ENCODE data around the gene ADAMTS2.

Gene ADAMTS2

GRCh38 chr5:179301376-179301775, 43.9 kb downstream of the ADAMTS2 start:
- H3K4me1 ChIP-seq (ENCODE audit: insufficient read depth, low read length) = no peaks in the 10 kb centered on the region
- no peak for TF ChIP-seq EZH2 (IDR thresholded peaks at IDR 0.05; ENCODE audit: borderline replicate concordance, low read depth, low read length, severe bottlenecking)
- TF ChIP-seq, protein P1, sequence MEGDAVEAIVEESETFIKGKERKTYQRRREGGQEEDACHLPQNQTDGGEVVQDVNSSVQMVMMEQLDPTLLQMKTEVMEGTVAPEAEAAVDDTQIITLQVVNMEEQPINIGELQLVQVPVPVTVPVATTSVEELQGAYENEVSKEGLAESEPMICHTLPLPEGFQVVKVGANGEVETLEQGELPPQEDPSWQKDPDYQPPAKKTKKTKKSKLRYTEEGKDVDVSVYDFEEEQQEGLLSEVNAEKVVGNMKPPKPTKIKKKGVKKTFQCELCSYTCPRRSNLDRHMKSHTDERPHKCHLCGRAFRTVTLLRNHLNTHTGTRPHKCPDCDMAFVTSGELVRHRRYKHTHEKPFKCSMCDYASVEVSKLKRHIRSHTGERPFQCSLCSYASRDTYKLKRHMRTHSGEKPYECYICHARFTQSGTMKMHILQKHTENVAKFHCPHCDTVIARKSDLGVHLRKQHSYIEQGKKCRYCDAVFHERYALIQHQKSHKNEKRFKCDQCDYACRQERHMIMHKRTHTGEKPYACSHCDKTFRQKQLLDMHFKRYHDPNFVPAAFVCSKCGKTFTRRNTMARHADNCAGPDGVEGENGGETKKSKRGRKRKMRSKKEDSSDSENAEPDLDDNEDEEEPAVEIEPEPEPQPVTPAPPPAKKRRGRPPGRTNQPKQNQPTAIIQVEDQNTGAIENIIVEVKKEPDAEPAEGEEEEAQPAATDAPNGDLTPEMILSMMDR (IDR thresholded peaks at IDR 0.05; ENCODE audit: borderline replicate concordance, extremely low read depth, low read length, poor library complexity, severe bottlenecking) = no peak
- no peaks in the 10 kb centered on the region for H3K79me2 ChIP-seq (ENCODE audit: insufficient read depth, low read length)
- H3K4me2 ChIP-seq (ENCODE audit: insufficient read depth, low read length) = no peak overlapping the region
- peaks cover 6% of the 10 kb centered on the region for H3K9me3 ChIP-seq (ENCODE audit: insufficient read depth, low read length, severe bottlenecking)
- no peak overlapping the region for H3K4me3 ChIP-seq (ENCODE audit: low read depth in 1 of 2, low read length in 2 of 2)
- H2AFZ ChIP-seq (ENCODE audit: low read depth, low read length) = no peak overlapping the region
- no peaks in the 10 kb centered on the region for H4K20me1 ChIP-seq (ENCODE audit: insufficient read depth, low read length)
- H3K9ac ChIP-seq (ENCODE audit: low read depth, low read length) = no peak overlapping the region
- H3K27me3 ChIP-seq (ENCODE audit: insufficient read depth, low read length, poor library complexity) = no peaks in the 10 kb centered on the region
- ATAC-seq (ENCODE audit: insufficient read depth, low read depth) (no peak), DNase-seq (no peak)
- H3K27ac ChIP-seq (ENCODE audit: low read length) = no peak overlapping the region
- no peaks in the 10 kb centered on the region for H3K36me3 ChIP-seq (ENCODE audit: insufficient read depth, low read length)

DNA sequence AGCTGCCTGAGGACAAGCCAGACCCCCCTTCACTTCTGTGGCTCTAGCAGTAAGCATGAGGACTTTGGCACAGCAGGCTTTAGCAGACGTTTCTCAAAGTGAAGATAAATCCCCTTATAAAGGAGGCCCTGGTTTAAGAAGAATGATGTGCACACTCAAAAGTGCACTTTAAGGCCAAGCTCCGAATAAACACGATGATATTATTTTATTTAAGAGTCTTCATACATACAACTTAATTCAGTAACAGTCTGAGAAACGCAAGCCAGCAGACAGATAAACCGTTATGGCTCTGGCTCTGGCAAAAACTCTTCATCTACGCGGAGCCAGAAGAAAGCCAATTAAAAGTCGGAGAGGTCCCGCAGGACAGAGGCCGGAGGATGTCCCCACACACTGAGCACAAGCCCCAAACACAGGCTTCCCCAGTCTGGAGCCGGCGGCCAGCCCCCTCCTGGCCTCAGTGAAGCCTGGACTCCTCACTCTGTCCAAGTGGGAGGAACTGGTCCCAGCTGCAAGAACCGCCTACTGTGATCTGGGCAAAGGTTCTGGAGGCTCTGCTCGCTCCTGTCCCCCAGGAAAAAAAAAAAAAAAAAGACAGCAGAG, 44.6 kb downstream of the ADAMTS2 start:
- H3K27me3 ChIP-seq (ENCODE audit: insufficient read depth, low read length, poor library complexity) = no peaks in the 10 kb centered on the region
- H3K9me3 ChIP-seq (ENCODE audit: insufficient read depth, low read length, severe bottlenecking) = peaks cover 6% of the 10 kb centered on the region
- TF ChIP-seq, protein P1 (IDR thresholded peaks at IDR 0.05; ENCODE audit: borderline replicate concordance, extremely low read depth, low read length, poor library complexity, severe bottlenecking) = no peak
- TF ChIP-seq EZH2 (IDR thresholded peaks at IDR 0.05; ENCODE audit: borderline replicate concordance, low read depth, low read length, severe bottlenecking) = no peak
- H3K4me1 ChIP-seq (ENCODE audit: insufficient read depth, low read length) = no peaks in the 10 kb centered on the region
- H2AFZ ChIP-seq (ENCODE audit: low read depth, low read length) = no peak overlapping the region
- H3K9ac ChIP-seq (ENCODE audit: low read depth, low read length) = no peak overlapping the region
- H3K79me2 ChIP-seq (ENCODE audit: insufficient read depth, low read length) = no peaks in the 10 kb centered on the region
- no peaks in the 10 kb centered on the region for H4K20me1 ChIP-seq (ENCODE audit: insufficient read depth, low read length)
- H3K36me3 ChIP-seq (ENCODE audit: insufficient read depth, low read length) = no peaks in the 10 kb centered on the region
- no peak overlapping the region for H3K4me2 ChIP-seq (ENCODE audit: insufficient read depth, low read length)
- no peak for ATAC-seq (ENCODE audit: insufficient read depth, low read depth)
- DNase-seq = no peak
- no peak overlapping the region for H3K4me3 ChIP-seq (ENCODE audit: low read depth in 1 of 2, low read length in 2 of 2)
- no peak overlapping the region for H3K27ac ChIP-seq (ENCODE audit: low read length)

- Histone ChIP-seq H3K79me2 (ENCODE audit: insufficient read depth, low read length) (no peaks in the 10 kb centered on the region), H3K9me3 (ENCODE audit: insufficient read depth, low read length, severe bottlenecking) (no peaks in the 10 kb centered on the region)
- no peak for ATAC-seq (ENCODE audit: insufficient read depth, low read depth)
Observed at GRCh38 chr5:179298181-179298993, 46.9 kb downstream of the ADAMTS2 start.

More at GRCh38 chr5:179298181-179298993, 46.9 kb downstream of the ADAMTS2 start:
- Histone ChIP-seq H3K4me3 (ENCODE audit: low read depth in 1 of 2, low read length in 2 of 2) (no peak overlapping the region), H3K4me2 (ENCODE audit: insufficient read depth, low read length) (no peak overlapping the region), H3K4me1 (ENCODE audit: insufficient read depth, low read length) (no peaks in the 10 kb centered on the region), H3K27ac (ENCODE audit: low read length) (no peak overlapping the region), H3K9ac (ENCODE audit: low read depth, low read length) (no peak overlapping the region), H3K36me3 (ENCODE audit: insufficient read depth, low read length) (no peaks in the 10 kb centered on the region), H3K27me3 (ENCODE audit: insufficient read depth, low read length, poor library complexity) (no peaks in the 10 kb centered on the region), H2AFZ (ENCODE audit: low read depth, low read length) (no peak overlapping the region), H4K20me1 (ENCODE audit: insufficient read depth, low read length) (no peaks in the 10 kb centered on the region)
- TF ChIP-seq, protein P1 (IDR thresholded peaks at IDR 0.05; ENCODE audit: borderline replicate concordance, extremely low read depth, low read length, poor library complexity, severe bottlenecking) = no peak
- TF ChIP-seq EZH2 (IDR thresholded peaks at IDR 0.05; ENCODE audit: borderline replicate concordance, low read depth, low read length, severe bottlenecking) = no peak
- no peak for DNase-seq

Measured in DND-41 (cell line).